ENCODE data around the gene C3orf20.

- TF ChIP-seq REST (IDR thresholded peaks at IDR 0.05; ENCODE audit: insufficient read depth in 1 of 2, low read depth in 2 of 2, low read length in 1 of 2) (no peak), CTCF (IDR thresholded peaks at IDR 0.05) (no peak), TCF7L2 (IDR thresholded peaks at IDR 0.05; ENCODE audit: low read depth, low read length) (no peak)
Observed at GRCh38 chr3:14789640-14790285, 114.8 kb downstream of the C3orf20 start.
